Trophoblast cell (in vitro differentiated cells and primary cell): ENCODE measurements around the gene SLC10A3. TPM values are rescaled to one million over a fixed set of nuclear protein-coding genes. Genes with fewer than 3 reads are reported as not detected.

Experiments
- DNase-seq, 2 donors: peaks; one replicate each; pipeline ENCODE4 v3.0.0-alpha.2; 2016
- H2AFZ ChIP-seq: 2 replicates; pipeline ENCODE4 v1.6.1; 2013; ENCODE audit warnings: low read length, moderate library complexity, mild to moderate bottlenecking; ENCODE audit not compliant: insufficient read depth, poor library complexity
- H2AK5ac ChIP-seq: 2 replicates; pipeline ENCODE4 v1.6.1; 2013; ENCODE audit warnings: mild to moderate bottlenecking, low read length
- H2BK120ac ChIP-seq: 2 replicates; pipeline ENCODE4 v1.6.1; 2013; ENCODE audit warnings: low read length, mild to moderate bottlenecking, moderate library complexity; ENCODE audit not compliant: insufficient read depth, poor library complexity
- H2BK12ac ChIP-seq: 2 replicates; pipeline ENCODE4 v1.6.1; 2013; ENCODE audit warnings: mild to moderate bottlenecking, low read length, moderate library complexity
- H2BK5ac ChIP-seq: 2 replicates; pipeline ENCODE4 v1.6.1; 2013; ENCODE audit warnings: low read length, low read depth, moderate library complexity, mild to moderate bottlenecking; ENCODE audit not compliant: poor library complexity
- H3K14ac ChIP-seq: 2 replicates; pipeline ENCODE4 v1.6.1; 2013; ENCODE audit warnings: mild to moderate bottlenecking, low read length
- H3K18ac ChIP-seq: 2 replicates; pipeline ENCODE4 v1.6.1; 2013; ENCODE audit warnings: mild to moderate bottlenecking, low read length
- H3K23ac ChIP-seq: 2 replicates; pipeline ENCODE4 v1.6.1; 2013; ENCODE audit warnings: low read length
- H3K27ac ChIP-seq: 2 replicates; pipeline ENCODE4 v1.5.1; 2013; ENCODE audit warnings: low read depth, mild to moderate bottlenecking, inconsistent platforms, low read length, moderate library complexity
- H3K27me3 ChIP-seq: 2 replicates; pipeline ENCODE4 v1.6.1; 2013; ENCODE audit warnings: inconsistent platforms, mild to moderate bottlenecking, low read length, moderate library complexity; ENCODE audit not compliant: insufficient read depth
- H3K36me3 ChIP-seq, 2 experiments: 1 replicate in 1 of 2; 2 replicates in 1 of 2; pipeline ENCODE4 v1.6.1; 2013; ENCODE audit warnings: low read length in 2 of 2, mild to moderate bottlenecking in 2 of 2, moderate library complexity in 1 of 2; ENCODE audit not compliant: insufficient read depth in 2 of 2, control insufficient read depth in 1 of 2
- H3K4ac ChIP-seq: 2 replicates; pipeline ENCODE4 v1.6.1; 2013; ENCODE audit warnings: low read depth, mild to moderate bottlenecking, low read length, moderate library complexity
- H3K4me1 ChIP-seq, 2 experiments: 1 replicate in 1 of 2; 2 replicates in 1 of 2; pipeline ENCODE4 v1.6.1; 2013; ENCODE audit warnings: low read length in 2 of 2, mild to moderate bottlenecking in 2 of 2, moderate library complexity in 1 of 2; ENCODE audit not compliant: insufficient read depth in 2 of 2, control insufficient read depth in 1 of 2
- H3K4me2 ChIP-seq: 2 replicates; pipeline ENCODE4 v1.6.1; 2013; ENCODE audit warnings: inconsistent platforms, mild to moderate bottlenecking, low read length, moderate library complexity
- H3K4me3 ChIP-seq: 2 replicates; pipeline ENCODE4 v1.5.1; 2013; ENCODE audit warnings: mild to moderate bottlenecking, low read depth, low read length, inconsistent platforms
- H3K79me1 ChIP-seq: one replicate; pipeline ENCODE4 v1.6.1; 2013; ENCODE audit warnings: low read length
- H3K79me2 ChIP-seq: 2 replicates; pipeline ENCODE4 v1.6.1; 2013; ENCODE audit warnings: low read length, mild to moderate bottlenecking; ENCODE audit not compliant: control insufficient read depth, insufficient read depth, poor library complexity
- H3K9ac ChIP-seq: 2 replicates; pipeline ENCODE4 v1.6.1; 2013; ENCODE audit warnings: mild to moderate bottlenecking, low read length
- H3K9me3 ChIP-seq: 2 replicates; pipeline ENCODE4 v1.6.1; 2013; ENCODE audit warnings: low read depth, mild to moderate bottlenecking, control low read depth, inconsistent platforms, low read length; ENCODE audit not compliant: insufficient read depth
- H4K12ac ChIP-seq: 2 replicates; pipeline ENCODE4 v1.6.1; 2013; ENCODE audit warnings: low read depth, mild to moderate bottlenecking, low read length, moderate library complexity
- H4K8ac ChIP-seq: 2 replicates; pipeline ENCODE4 v1.6.1; 2013; ENCODE audit warnings: low read depth, mild to moderate bottlenecking, low read length, moderate library complexity
- H4K91ac ChIP-seq: one replicate; pipeline ENCODE4 v1.6.1; 2013; ENCODE audit warnings: low read depth, mild to moderate bottlenecking, low read length, moderate library complexity
- WGBS: extraction: QIAGEN DNeasy Blood & Tissue Kit; methylation state at CpG from one replicate; pipeline ENCODE4 v1.1.7; 2013; ENCODE audit warnings: missing lambda C conversion rate; ENCODE audit not compliant: insufficient read length, insufficient coverage; ENCODE audit errors: extremely low coverage; 5-methylcytosine and 5-hydroxymethylcytosine counted together
- polyA plus RNA-seq: library from polyadenylated mRNA; stranded (reverse); fragments of 200-250 nt; gene quantifications from 2 replicates; pipeline ENCODE4 v1.2.3, GENCODE V29; 2013

Gene SLC10A3
- 32.8 and 34.6 TPM in 2 replicates for polyA plus RNA-seq

GRCh38 chrX:154490414-154491083 is at the start of gene SLC10A3:
TSS of gene SLC10A3 (minus strand) at chrX:154490629. CDS start at chrX:154488940, 1,689 bp downstream.
- peaks cover 16% of the 10 kb centered on the region for H3K79me2 ChIP-seq
- peak within 1 kb of the TSS; percentile 84 for H3K9ac ChIP-seq
- no CpG with 5 or more reads among the region's 71 CpGs for WGBS
- H3K4me3 ChIP-seq: peak within 1 kb of the TSS; percentile 68
- peak within 1 kb of the TSS; percentile 92 for H3K27ac ChIP-seq
- H3K36me3 ChIP-seq: peaks cover 15 to 16% of the 10 kb centered on the region in 2 experiments
- H2BK12ac ChIP-seq: peak within 1 kb of the TSS; percentile 50
- H3K14ac ChIP-seq: peak within 1 kb of the TSS; percentile 78
- H3K18ac ChIP-seq: peak within 1 kb of the TSS; percentile 86
- H4K91ac ChIP-seq: peak within 1 kb of the TSS; percentile 92
- peak within 1 kb of the TSS; percentile 28 for H2AK5ac ChIP-seq
- H2BK5ac ChIP-seq: peak within 1 kb of the TSS; percentile 88
- peak within 1 kb of the TSS; percentile 87 for H3K4me2 ChIP-seq
- no peaks in the 10 kb centered on the region for H3K27me3 ChIP-seq
- H3K9me3 ChIP-seq: peaks cover 1% of the 10 kb centered on the region
- H3K23ac ChIP-seq: no peak within 1 kb of the TSS
- peak within 1 kb of the TSS; percentile 94 for H2BK120ac ChIP-seq
- H3K4me1 ChIP-seq: peaks cover 18 to 20% of the 10 kb centered on the region in 2 experiments
- peak within 1 kb of the TSS; percentile 52 for H3K4ac ChIP-seq
- H2AFZ ChIP-seq: no peak within 1 kb of the TSS
- H3K79me1 ChIP-seq: peaks cover 17% of the 10 kb centered on the region
- H4K12ac ChIP-seq: peak within 1 kb of the TSS; percentile 59
- DNase-seq: peak; percentile 90 to 91
- H4K8ac ChIP-seq: peak within 1 kb of the TSS; percentile 97

GRCh38 chrX:154539077-154539476 is 48.6 kb upstream of the SLC10A3 start:
- H2AFZ ChIP-seq: no peak overlapping the region
- H3K79me1 ChIP-seq: peaks cover 11% of the 10 kb centered on the region
- no peak overlapping the region for H4K12ac ChIP-seq
- no peak overlapping the region for H3K9ac ChIP-seq
- peaks cover 12 to 20% of the 10 kb centered on the region in 2 experiments for H3K4me1 ChIP-seq
- H3K4ac ChIP-seq: no peak overlapping the region
- no peak overlapping the region for H3K4me2 ChIP-seq
- no peak overlapping the region for H3K14ac ChIP-seq
- H3K27me3 ChIP-seq: no peaks in the 10 kb centered on the region
- H2BK5ac ChIP-seq: no peak overlapping the region
- no peak overlapping the region for H2BK12ac ChIP-seq
- no peak for DNase-seq
- no peak overlapping the region for H2AK5ac ChIP-seq
- H3K9me3 ChIP-seq: no peaks in the 10 kb centered on the region
- H2BK120ac ChIP-seq: no peak overlapping the region
- H3K23ac ChIP-seq: no peak overlapping the region
- H3K79me2 ChIP-seq: peaks cover 2% of the 10 kb centered on the region
- H3K18ac ChIP-seq: no peak overlapping the region
- no peak overlapping the region for H4K8ac ChIP-seq
- peaks cover 35 to 36% of the 10 kb centered on the region in 2 experiments for H3K36me3 ChIP-seq
- no CpG with 5 or more reads among the region's 8 CpGs for WGBS
- H3K27ac ChIP-seq: no peak overlapping the region
- H3K4me3 ChIP-seq: no peak overlapping the region
- no peak overlapping the region for H4K91ac ChIP-seq

GRCh38 chrX:154535892-154536291 is 45.5 kb upstream of the SLC10A3 start:
- no peak overlapping the region for H3K4me2 ChIP-seq
- no peak overlapping the region for H3K9ac ChIP-seq
- H2AFZ ChIP-seq: no peak overlapping the region
- H3K4me3 ChIP-seq: no peak overlapping the region
- no peak overlapping the region for H3K23ac ChIP-seq
- H3K27me3 ChIP-seq: no peaks in the 10 kb centered on the region
- no peak overlapping the region for H3K14ac ChIP-seq
- DNase-seq: no peak
- H3K36me3 ChIP-seq: peaks cover 46 to 51% of the 10 kb centered on the region in 2 experiments
- no CpG with 5 or more reads among the region's 9 CpGs for WGBS
- no peak overlapping the region for H2AK5ac ChIP-seq
- no peak overlapping the region for H3K27ac ChIP-seq
- H2BK12ac ChIP-seq: no peak overlapping the region
- no peaks in the 10 kb centered on the region for H3K9me3 ChIP-seq
- peaks cover 9 to 17% of the 10 kb centered on the region in 2 experiments for H3K4me1 ChIP-seq
- H3K79me2 ChIP-seq: peaks cover 2% of the 10 kb centered on the region
- no peak overlapping the region for H4K91ac ChIP-seq
- H3K4ac ChIP-seq: no peak overlapping the region
- peaks cover 12% of the 10 kb centered on the region for H3K79me1 ChIP-seq
- H4K8ac ChIP-seq: no peak overlapping the region
- no peak overlapping the region for H2BK120ac ChIP-seq
- H2BK5ac ChIP-seq: no peak overlapping the region
- no peak overlapping the region for H3K18ac ChIP-seq
- H4K12ac ChIP-seq: no peak overlapping the region

- H2AK5ac ChIP-seq: peak overlapping the region; percentile 81
- no peak overlapping the region for H3K9ac ChIP-seq
- peaks cover 11% of the 10 kb centered on the region for H3K79me1 ChIP-seq
- DNase-seq: peak; percentile 73 to 93
- H3K4me1 ChIP-seq: peaks cover 11 to 16% of the 10 kb centered on the region in 2 experiments
- H3K27ac ChIP-seq: peak overlapping the region; percentile 35
- no CpG with 5 or more reads among the region's 34 CpGs for WGBS
- no peak overlapping the region for H2BK120ac ChIP-seq
- no peak overlapping the region for H3K4me3 ChIP-seq
- H3K4ac ChIP-seq: peak overlapping the region; percentile 12
- H3K4me2 ChIP-seq: no peak overlapping the region
- H4K12ac ChIP-seq: no peak overlapping the region
- no peak overlapping the region for H2AFZ ChIP-seq
- peak overlapping the region; percentile 49 for H4K8ac ChIP-seq
- H3K36me3 ChIP-seq: peaks cover 44 to 49% of the 10 kb centered on the region in 2 experiments
- peak overlapping the region; percentile 36 for H2BK5ac ChIP-seq
- H3K18ac ChIP-seq: no peak overlapping the region
- H4K91ac ChIP-seq: peak overlapping the region; percentile 39
- H3K79me2 ChIP-seq: no peaks in the 10 kb centered on the region
- H2BK12ac ChIP-seq: no peak overlapping the region
- H3K23ac ChIP-seq: no peak overlapping the region
- H3K14ac ChIP-seq: no peak overlapping the region
- H3K9me3 ChIP-seq: no peaks in the 10 kb centered on the region
- H3K27me3 ChIP-seq: no peaks in the 10 kb centered on the region
Observed at GRCh38 chrX:154534526-154535322, 44.3 kb upstream of the SLC10A3 start.
